NCI-H524 treated with DMSO at 0.1 percent for 48 hours (cell line): ENCODE results near the gene PTPN11.
"Not testable (repeated sequence)": the region's sequence is repeated elsewhere in the genome, so short reads cannot be mapped to it uniquely, and the experiment has no call there.

ENCODE experiments used
- DNase-seq: peaks from one replicate; lab custom pipeline; 2025; lab: John Stamatoyannopoulos, UW

The PTPN11 gene

GRCh38 chr12:112514926-112515642, 96.3 kb downstream of the PTPN11 start:
- DNase-seq = no peak

GRCh38 chr12:112515868-112516267, 97.1 kb downstream of the PTPN11 start:
- no peak for DNase-seq

- no peak for DNase-seq
Measured at GRCh38 chr12:112517730-112518364, 99.1 kb downstream of the PTPN11 start.

GRCh38 chr12:112518365-112518735, 99.6 kb downstream of the PTPN11 start:
- no peak for DNase-seq

- DNase-seq = not testable (repeated sequence)
Measured at GRCh38 chr12:112519841-112520340, 101.1 kb downstream of the PTPN11 start.

GRCh38 chr12:112523856-112524255, 105.1 kb downstream of the PTPN11 start:
- no peak for DNase-seq

- no peak for DNase-seq
Measured at GRCh38 chr12:112524269-112524668, 105.5 kb downstream of the PTPN11 start.

- no peak for DNase-seq
Measured at GRCh38 chr12:112524676-112525425, 106.1 kb downstream of the PTPN11 start.

GRCh38 chr12:112525426-112525809, 106.7 kb downstream of the PTPN11 start:
- DNase-seq = no peak

GRCh38 chr12:112527082-112527481, 108.3 kb downstream of the PTPN11 start:
- DNase-seq = no peak

GRCh38 chr12:112527501-112527900, 108.8 kb downstream of the PTPN11 start:
- no peak for DNase-seq

GRCh38 chr12:112528521-112528920, 109.8 kb downstream of the PTPN11 start:
- no peak for DNase-seq

- DNase-seq = no peak
Measured at GRCh38 chr12:112530941-112531340, 112.2 kb downstream of the PTPN11 start.

GRCh38 chr12:112532106-112532505, 113.4 kb downstream of the PTPN11 start:
- no peak for DNase-seq

- DNase-seq = no peak
Measured at GRCh38 chr12:112533528-112533927, 114.8 kb downstream of the PTPN11 start.

- DNase-seq = no peak
Measured at GRCh38 chr12:112535017-112535416, 116.3 kb downstream of the PTPN11 start.

GRCh38 chr12:112535637-112536366, 117.1 kb downstream of the PTPN11 start:
- no peak for DNase-seq

GRCh38 chr12:112536367-112536730, 117.6 kb downstream of the PTPN11 start:
- DNase-seq = no peak

GRCh38 chr12:112537710-112538396, 119.1 kb downstream of the PTPN11 start:
- no peak for DNase-seq

GRCh38 chr12:112538740-112539139, 120.0 kb downstream of the PTPN11 start:
- DNase-seq = no peak

GRCh38 chr12:112539221-112539620, 120.5 kb downstream of the PTPN11 start:
- DNase-seq = no peak

GRCh38 chr12:112540021-112540420, 121.3 kb downstream of the PTPN11 start:
- DNase-seq = no peak
